A673 (cell line): ENCODE measurements around the gene EXOC3L4.

Source experiments
- EZH2 ChIP-seq: fragments of 200-600 bp; sonication (generic); IDR thresholded peaks from 2 replicates; pipeline ENCODE4 v1.6.1; 2017; ENCODE audit warnings: borderline replicate concordance, low read depth, mild to moderate bottlenecking, mixed read lengths, antibody characterized with exemption, low read length; ENCODE audit not compliant: poor library complexity, severe bottlenecking
- TF ChIP-seq, protein P1 (sequence below): fragments of 300-800, 200-600 bp; sonication (generic); conservative IDR thresholded peaks from 2 replicates; pipeline ENCODE4 v1.5.1; 2017; ENCODE audit warnings: low read depth, mild to moderate bottlenecking, antibody characterized with exemption, low read length, moderate library complexity, mixed read lengths

DNA sequence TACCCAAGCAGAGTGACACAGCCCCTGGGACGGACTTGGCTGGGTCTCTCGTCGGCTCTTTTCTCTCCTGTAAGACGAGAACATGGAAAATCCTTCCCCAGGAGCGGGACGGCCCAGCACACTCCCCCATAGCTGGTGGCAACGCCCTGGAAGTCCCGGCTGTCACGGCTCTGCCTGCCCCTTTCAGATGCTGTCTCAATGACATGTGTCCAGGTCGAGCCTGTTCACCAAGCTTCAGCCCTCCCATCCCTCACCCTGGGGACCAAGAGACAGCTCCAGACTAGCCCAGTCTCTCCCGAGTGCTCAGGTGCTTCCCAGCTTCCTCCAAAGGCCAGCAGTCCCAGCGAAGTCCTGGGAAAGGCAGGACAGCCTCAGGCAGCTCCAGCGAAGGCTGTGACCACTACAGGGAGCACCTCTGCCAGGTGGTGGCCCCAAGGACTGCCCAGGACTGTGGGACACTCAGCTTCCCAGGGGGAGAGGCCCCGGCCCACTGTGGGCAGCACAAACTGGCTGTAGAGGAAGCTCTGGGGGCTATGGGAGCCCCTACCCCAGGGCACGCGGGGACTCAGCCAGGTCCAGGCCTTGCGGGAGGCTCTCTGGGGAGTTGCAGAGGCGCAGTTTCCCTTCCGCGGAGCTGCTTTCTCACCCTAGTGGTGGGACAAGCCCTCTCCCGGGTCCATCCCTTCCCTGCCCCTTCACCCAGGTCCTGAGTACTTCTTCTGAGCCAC lies 62.3 kb downstream of the EXOC3L4 start:
- TF ChIP-seq EZH2: no peak
- TF ChIP-seq, protein P1, sequence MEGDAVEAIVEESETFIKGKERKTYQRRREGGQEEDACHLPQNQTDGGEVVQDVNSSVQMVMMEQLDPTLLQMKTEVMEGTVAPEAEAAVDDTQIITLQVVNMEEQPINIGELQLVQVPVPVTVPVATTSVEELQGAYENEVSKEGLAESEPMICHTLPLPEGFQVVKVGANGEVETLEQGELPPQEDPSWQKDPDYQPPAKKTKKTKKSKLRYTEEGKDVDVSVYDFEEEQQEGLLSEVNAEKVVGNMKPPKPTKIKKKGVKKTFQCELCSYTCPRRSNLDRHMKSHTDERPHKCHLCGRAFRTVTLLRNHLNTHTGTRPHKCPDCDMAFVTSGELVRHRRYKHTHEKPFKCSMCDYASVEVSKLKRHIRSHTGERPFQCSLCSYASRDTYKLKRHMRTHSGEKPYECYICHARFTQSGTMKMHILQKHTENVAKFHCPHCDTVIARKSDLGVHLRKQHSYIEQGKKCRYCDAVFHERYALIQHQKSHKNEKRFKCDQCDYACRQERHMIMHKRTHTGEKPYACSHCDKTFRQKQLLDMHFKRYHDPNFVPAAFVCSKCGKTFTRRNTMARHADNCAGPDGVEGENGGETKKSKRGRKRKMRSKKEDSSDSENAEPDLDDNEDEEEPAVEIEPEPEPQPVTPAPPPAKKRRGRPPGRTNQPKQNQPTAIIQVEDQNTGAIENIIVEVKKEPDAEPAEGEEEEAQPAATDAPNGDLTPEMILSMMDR: no peak
